ENCODE results near the gene CLIP2. TPM values are rescaled to one million over a fixed set of nuclear protein-coding genes. Genes with fewer than 3 reads are reported as not detected.
A peak's percentile ranks its signal among the peaks of the same experiment; 100 is the strongest.
"Not testable (repeated sequence)": the region's sequence is repeated elsewhere in the genome, so short reads cannot be mapped to it uniquely, and the experiment has no call there.

CLIP2 gene
- total RNA-seq, 1 experiment from 2014 or later: 29.1 TPM

- Histone ChIP-seq H3K36me3 (peaks cover 16% of the 10 kb centered on the region), H3K27me3 (no peaks in the 10 kb centered on the region), H3K4me3 (no peak overlapping the region), H3K9me3 (replicated peaks) (no peaks in the 10 kb centered on the region), H3K4me1 (no peaks in the 10 kb centered on the region), H3K27ac (no peak overlapping the region)
- DNase-seq: no peak
Observed at GRCh38 chr7:74350751-74351150, 61.5 kb downstream of the CLIP2 start.

GRCh38 chr7:74351836-74352235 lies 62.6 kb downstream of the CLIP2 start:
- Histone ChIP-seq H3K36me3 (peaks cover 22% of the 10 kb centered on the region), H3K4me3 (no peak overlapping the region), H3K4me1 (no peaks in the 10 kb centered on the region), H3K27ac (no peak overlapping the region), H3K27me3 (no peaks in the 10 kb centered on the region), H3K9me3 (replicated peaks) (no peaks in the 10 kb centered on the region)
- DNase-seq: no peak

- DNase-seq, H3K4me3 ChIP-seq: not testable (repeated sequence)
- H3K36me3 ChIP-seq: peaks cover 27% of the 10 kb centered on the region
Observed at GRCh38 chr7:74352551-74353138, 63.4 kb downstream of the CLIP2 start.

GRCh38 chr7:74354009-74354408 lies 64.8 kb downstream of the CLIP2 start:
- Histone ChIP-seq H3K4me1 (no peaks in the 10 kb centered on the region), H3K27me3 (no peaks in the 10 kb centered on the region), H3K4me3 (no peak overlapping the region), H3K36me3 (peaks cover 29% of the 10 kb centered on the region), H3K9me3 (replicated peaks) (no peaks in the 10 kb centered on the region), H3K27ac (no peak overlapping the region)
- DNase-seq: no peak

More at GRCh38 chr7:74352551-74353138, 63.4 kb downstream of the CLIP2 start:
- H3K9me3 ChIP-seq (replicated peaks); H3K27ac ChIP-seq; H3K4me1 ChIP-seq; H3K27me3 ChIP-seq: not testable (repeated sequence)

- peaks cover 32% of the 10 kb centered on the region for H3K36me3 ChIP-seq
- no peak overlapping the region for H3K27ac ChIP-seq
- no peak overlapping the region for H3K4me3 ChIP-seq
- H3K4me1 ChIP-seq: no peaks in the 10 kb centered on the region
- no peaks in the 10 kb centered on the region for H3K27me3 ChIP-seq
- peak; percentile 66 to 73 for DNase-seq
- H3K9me3 ChIP-seq (replicated peaks): no peaks in the 10 kb centered on the region
Observed at GRCh38 chr7:74355091-74355490, 65.9 kb downstream of the CLIP2 start.

GRCh38 chr7:74356589-74357315 lies 67.5 kb downstream of the CLIP2 start:
- H3K4me3 ChIP-seq: no peak overlapping the region
- no peaks in the 10 kb centered on the region for H3K4me1 ChIP-seq
- H3K27me3 ChIP-seq: no peaks in the 10 kb centered on the region
- H3K36me3 ChIP-seq: peaks cover 38% of the 10 kb centered on the region
- DNase-seq: no peak
- H3K9me3 ChIP-seq (replicated peaks): no peaks in the 10 kb centered on the region
- H3K27ac ChIP-seq: no peak overlapping the region

- no peak for DNase-seq
- H3K27ac ChIP-seq: no peak overlapping the region
- no peak overlapping the region for H3K4me3 ChIP-seq
- H3K4me1 ChIP-seq: no peaks in the 10 kb centered on the region
- H3K9me3 ChIP-seq (replicated peaks): no peaks in the 10 kb centered on the region
- H3K27me3 ChIP-seq: no peaks in the 10 kb centered on the region
- H3K36me3 ChIP-seq: peaks cover 37% of the 10 kb centered on the region
Observed at GRCh38 chr7:74360008-74360407, 70.8 kb downstream of the CLIP2 start.

- Histone ChIP-seq H3K9me3 (replicated peaks) (no peaks in the 10 kb centered on the region), H3K4me1 (no peaks in the 10 kb centered on the region), H3K36me3 (peaks cover 20% of the 10 kb centered on the region), H3K27me3 (no peaks in the 10 kb centered on the region), H3K27ac (no peak overlapping the region), H3K4me3 (no peak overlapping the region)
- no peak for DNase-seq
Observed at GRCh38 chr7:74362266-74362665, 73.1 kb downstream of the CLIP2 start.

GRCh38 chr7:74364061-74364460 lies 74.9 kb downstream of the CLIP2 start:
- Histone ChIP-seq H3K9me3 (replicated peaks) (no peaks in the 10 kb centered on the region), H3K4me1 (no peaks in the 10 kb centered on the region), H3K36me3 (peaks cover 15% of the 10 kb centered on the region), H3K4me3 (no peak overlapping the region), H3K27me3 (no peaks in the 10 kb centered on the region), H3K27ac (no peak overlapping the region)
- no peak for DNase-seq

GRCh38 chr7:74365322-74366022 lies 76.3 kb downstream of the CLIP2 start:
- Histone ChIP-seq H3K4me1 (no peaks in the 10 kb centered on the region), H3K36me3 (peaks cover 13% of the 10 kb centered on the region), H3K9me3 (replicated peaks) (no peaks in the 10 kb centered on the region), H3K27me3 (no peaks in the 10 kb centered on the region), H3K4me3 (no peak overlapping the region), H3K27ac (no peak overlapping the region)
- peak; percentile 91 to 94 for DNase-seq

- Histone ChIP-seq H3K27ac (no peak overlapping the region), H3K27me3 (no peaks in the 10 kb centered on the region), H3K9me3 (replicated peaks) (no peaks in the 10 kb centered on the region), H3K4me1 (no peaks in the 10 kb centered on the region), H3K4me3 (no peak overlapping the region), H3K36me3 (no peaks in the 10 kb centered on the region; the same call in 1 of the 2 replicates)
- peak; percentile 36 to 56 for DNase-seq
Observed at GRCh38 chr7:74371381-74372341, 82.5 kb downstream of the CLIP2 start.

GRCh38 chr7:74372511-74373111 lies 83.4 kb downstream of the CLIP2 start:
- Histone ChIP-seq H3K4me1 (no peaks in the 10 kb centered on the region), H3K27me3 (no peaks in the 10 kb centered on the region), H3K36me3 (peaks cover 3% of the 10 kb centered on the region; the same call in 1 of the 2 replicates), H3K9me3 (replicated peaks) (no peaks in the 10 kb centered on the region), H3K27ac (no peak overlapping the region), H3K4me3 (no peak overlapping the region)
- DNase-seq: no peak

GRCh38 chr7:74373536-74373935 lies 84.3 kb downstream of the CLIP2 start:
- peaks cover 3% of the 10 kb centered on the region; the same call in 1 of the 2 replicates for H3K36me3 ChIP-seq

GRCh38 chr7:74375726-74376220 lies 86.6 kb downstream of the CLIP2 start:
- Histone ChIP-seq H3K9me3 (replicated peaks) (no peaks in the 10 kb centered on the region), H3K27me3 (no peaks in the 10 kb centered on the region), H3K36me3 (peaks cover 3% of the 10 kb centered on the region; the same call in 1 of the 2 replicates), H3K4me3 (no peak overlapping the region), H3K4me1 (no peaks in the 10 kb centered on the region), H3K27ac (no peak overlapping the region)
- no peak for DNase-seq

More at GRCh38 chr7:74373536-74373935, 84.3 kb downstream of the CLIP2 start:
- no peak for DNase-seq
- H3K27me3 ChIP-seq: no peaks in the 10 kb centered on the region
- no peak overlapping the region for H3K4me3 ChIP-seq
- no peaks in the 10 kb centered on the region for H3K9me3 ChIP-seq (replicated peaks)
- no peak overlapping the region for H3K27ac ChIP-seq
- no peaks in the 10 kb centered on the region for H3K4me1 ChIP-seq

All from SJCRH30 (cell line).